Measurements from ENCODE around the gene CTNNA2.

CTNNA2 gene

GRCh38 chr2:79975791-79976565, 463.1 kb downstream of the CTNNA2 start:
- DNase-seq (ENCODE audit: low read depth in 1 of 2, low spot score in 1 of 2): no peak

GRCh38 chr2:79977792-79978191, 464.9 kb downstream of the CTNNA2 start:
- no peak for DNase-seq (ENCODE audit: low read depth in 1 of 2, low spot score in 1 of 2)

GRCh38 chr2:79980116-79980515, 467.3 kb downstream of the CTNNA2 start:
- DNase-seq (ENCODE audit: low read depth in 1 of 2, low spot score in 1 of 2): no peak

- DNase-seq (ENCODE audit: low read depth in 1 of 2, low spot score in 1 of 2): no peak
Measured at GRCh38 chr2:79980816-79981215, 468.0 kb downstream of the CTNNA2 start.

GRCh38 chr2:79981316-79981715, 468.5 kb downstream of the CTNNA2 start:
- DNase-seq (ENCODE audit: low read depth in 1 of 2, low spot score in 1 of 2): no peak

GRCh38 chr2:79982445-79982844, 469.6 kb downstream of the CTNNA2 start:
- DNase-seq (ENCODE audit: low read depth in 1 of 2, low spot score in 1 of 2): no peak

- DNase-seq (ENCODE audit: low read depth in 1 of 2, low spot score in 1 of 2): no peak
Measured at GRCh38 chr2:79984476-79984875, 471.6 kb downstream of the CTNNA2 start.

- no peak for DNase-seq (ENCODE audit: low read depth in 1 of 2, low spot score in 1 of 2)
Measured at GRCh38 chr2:79985145-79985544, 472.3 kb downstream of the CTNNA2 start.

- DNase-seq (ENCODE audit: low read depth in 1 of 2, low spot score in 1 of 2): no peak
Measured at GRCh38 chr2:79985571-79985970, 472.7 kb downstream of the CTNNA2 start.

GRCh38 chr2:79993144-79993543, 480.3 kb downstream of the CTNNA2 start:
- no peak for DNase-seq (ENCODE audit: low read depth in 1 of 2, low spot score in 1 of 2)

GRCh38 chr2:79994161-79994560, 481.3 kb downstream of the CTNNA2 start:
- DNase-seq (ENCODE audit: low read depth in 1 of 2, low spot score in 1 of 2): no peak

- no peak for DNase-seq (ENCODE audit: low read depth in 1 of 2, low spot score in 1 of 2)
Measured at GRCh38 chr2:79994965-79995364, 482.1 kb downstream of the CTNNA2 start.

GRCh38 chr2:79996709-79997108, 483.9 kb downstream of the CTNNA2 start:
- DNase-seq (ENCODE audit: low read depth in 1 of 2, low spot score in 1 of 2): no peak

GRCh38 chr2:80001701-80002101, 488.9 kb downstream of the CTNNA2 start:
- no peak for DNase-seq (ENCODE audit: low read depth in 1 of 2, low spot score in 1 of 2)

GRCh38 chr2:80002112-80002511, 489.3 kb downstream of the CTNNA2 start:
- no peak for DNase-seq (ENCODE audit: low read depth in 1 of 2, low spot score in 1 of 2)

- DNase-seq (ENCODE audit: low read depth in 1 of 2, low spot score in 1 of 2): no peak
Measured at GRCh38 chr2:80002568-80003157, 489.8 kb downstream of the CTNNA2 start.

GRCh38 chr2:80007777-80008503, 495.1 kb downstream of the CTNNA2 start:
- no peak for DNase-seq (ENCODE audit: low read depth in 1 of 2, low spot score in 1 of 2)

GRCh38 chr2:80008596-80008995, 495.7 kb downstream of the CTNNA2 start:
- DNase-seq (ENCODE audit: low read depth in 1 of 2, low spot score in 1 of 2): no peak

- DNase-seq (ENCODE audit: low read depth in 1 of 2, low spot score in 1 of 2): no peak
Measured at GRCh38 chr2:80009211-80009610, 496.4 kb downstream of the CTNNA2 start.

GRCh38 chr2:80012061-80012460, 499.2 kb downstream of the CTNNA2 start:
- DNase-seq (ENCODE audit: low read depth in 1 of 2, low spot score in 1 of 2): no peak

GRCh38 chr2:80014637-80015036, 501.8 kb downstream of the CTNNA2 start:
- no peak for DNase-seq (ENCODE audit: low read depth in 1 of 2, low spot score in 1 of 2)

- DNase-seq (ENCODE audit: low read depth in 1 of 2, low spot score in 1 of 2): no peak
Measured at GRCh38 chr2:80016171-80016570, 503.3 kb downstream of the CTNNA2 start.

Data from stimulated activated CD4-positive, alpha-beta T cell treated with anti-CD3 and anti-CD28 coated beads, Interleukin-15, amount 100 ng/mL, for 1 hour (primary cell).